OCI-LY7 (cell line): ENCODE results near the gene FYN.

ENCODE experiments used
- CTCF ChIP-seq: fragments of 200-600 bp; sonication (generic); conservative IDR thresholded peaks from 2 replicates; pipeline ENCODE4 v1.5.1; 2014; ENCODE audit warnings: mild to moderate bottlenecking, antibody characterized with exemption, low read length, moderate library complexity, mixed read lengths
- EZH2phosphoT487 ChIP-seq: fragments of 200-600 bp; sonication (generic); IDR thresholded peaks from 2 replicates; pipeline ENCODE4 v1.6.1; 2018; ENCODE audit warnings: low read depth, borderline replicate concordance, mild to moderate bottlenecking, mixed run types, antibody characterized with exemption, low read length, moderate library complexity, mixed read lengths

GRCh38 chr6:111767752-111768430, 105.4 kb downstream of the FYN start:
- TF ChIP-seq CTCF (no peak), EZH2phosphoT487 (no peak)
